ENCODE results near the gene PPP2R3B.

The PPP2R3B gene

DNA sequence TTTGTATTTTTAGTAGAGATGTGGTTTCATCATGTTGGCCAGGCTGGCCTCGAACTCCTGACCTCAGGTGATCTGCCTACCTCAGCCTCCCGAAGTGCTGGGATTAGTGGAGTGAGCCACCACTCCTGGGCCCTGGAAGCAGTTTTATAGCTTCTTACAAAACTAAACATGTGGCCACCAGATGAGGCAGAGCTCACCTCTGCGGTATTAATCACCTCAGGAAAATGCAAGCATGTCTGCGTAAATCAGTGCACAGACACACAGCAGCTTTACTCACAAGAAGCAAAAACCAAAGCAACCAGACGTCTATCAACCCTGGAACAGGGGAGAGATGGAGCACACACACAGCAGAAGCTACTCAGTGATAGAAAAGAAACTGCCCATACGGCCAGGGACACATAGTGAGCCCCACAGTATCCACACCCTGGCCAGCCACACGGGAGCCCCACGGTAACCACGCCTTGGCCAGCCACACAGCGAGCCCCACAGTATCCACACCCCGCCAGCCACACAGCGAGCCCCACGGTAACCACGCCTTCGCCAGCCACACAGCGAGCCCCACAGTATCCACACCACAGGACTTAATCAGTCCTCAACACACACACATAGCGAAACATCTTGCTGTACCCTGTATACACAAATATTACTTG is 30.2 kb downstream of the PPP2R3B start:
- Histone ChIP-seq H3K9me3 (ENCODE audit: control insufficient read depth, insufficient read depth, low read length) (peaks cover 5% of the 10 kb centered on the region; the same call in 1 of the 2 replicates), H3K27me3 (ENCODE audit: control insufficient read depth, low read length) (no peaks in the 10 kb centered on the region), H3K4me2 (ENCODE audit: low read length) (no peak overlapping the region), H3K79me2 (ENCODE audit: control insufficient read depth, low read length) (peaks cover 100% of the 10 kb centered on the region), H3K4me1 (ENCODE audit: control insufficient read depth, low read length) (no peaks in the 10 kb centered on the region), H4K20me1 (ENCODE audit: control insufficient read depth, insufficient read depth, low read depth, low read length) (peaks cover 3% of the 10 kb centered on the region; the same call in 1 of the 2 replicates), H3K4me3 (ENCODE audit: low read length) (no peak overlapping the region), H3K9me2 (replicated peaks; ENCODE audit: control insufficient read depth, low read length) (no peaks in the 10 kb centered on the region), H3F3A (ENCODE audit: control insufficient read depth, insufficient read depth) (0 out of 2 replicates have a peak, but pooled peaks cover 2% of the 10 kb centered on the region), H3K27ac (ENCODE audit: low read depth, low read length) (no peak overlapping the region), H3K36me3 (ENCODE audit: control insufficient read depth, low read length) (peaks cover 97% of the 10 kb centered on the region)
- no peak for TF ChIP-seq EZH2phosphoT487 (IDR thresholded peaks at IDR 0.05; ENCODE audit: borderline replicate concordance, low read length)
- TF ChIP-seq, protein P1, sequence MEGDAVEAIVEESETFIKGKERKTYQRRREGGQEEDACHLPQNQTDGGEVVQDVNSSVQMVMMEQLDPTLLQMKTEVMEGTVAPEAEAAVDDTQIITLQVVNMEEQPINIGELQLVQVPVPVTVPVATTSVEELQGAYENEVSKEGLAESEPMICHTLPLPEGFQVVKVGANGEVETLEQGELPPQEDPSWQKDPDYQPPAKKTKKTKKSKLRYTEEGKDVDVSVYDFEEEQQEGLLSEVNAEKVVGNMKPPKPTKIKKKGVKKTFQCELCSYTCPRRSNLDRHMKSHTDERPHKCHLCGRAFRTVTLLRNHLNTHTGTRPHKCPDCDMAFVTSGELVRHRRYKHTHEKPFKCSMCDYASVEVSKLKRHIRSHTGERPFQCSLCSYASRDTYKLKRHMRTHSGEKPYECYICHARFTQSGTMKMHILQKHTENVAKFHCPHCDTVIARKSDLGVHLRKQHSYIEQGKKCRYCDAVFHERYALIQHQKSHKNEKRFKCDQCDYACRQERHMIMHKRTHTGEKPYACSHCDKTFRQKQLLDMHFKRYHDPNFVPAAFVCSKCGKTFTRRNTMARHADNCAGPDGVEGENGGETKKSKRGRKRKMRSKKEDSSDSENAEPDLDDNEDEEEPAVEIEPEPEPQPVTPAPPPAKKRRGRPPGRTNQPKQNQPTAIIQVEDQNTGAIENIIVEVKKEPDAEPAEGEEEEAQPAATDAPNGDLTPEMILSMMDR (IDR thresholded peaks at IDR 0.05; ENCODE audit: low read depth, low read length, poor library complexity, severe bottlenecking) = no peak

DNA sequence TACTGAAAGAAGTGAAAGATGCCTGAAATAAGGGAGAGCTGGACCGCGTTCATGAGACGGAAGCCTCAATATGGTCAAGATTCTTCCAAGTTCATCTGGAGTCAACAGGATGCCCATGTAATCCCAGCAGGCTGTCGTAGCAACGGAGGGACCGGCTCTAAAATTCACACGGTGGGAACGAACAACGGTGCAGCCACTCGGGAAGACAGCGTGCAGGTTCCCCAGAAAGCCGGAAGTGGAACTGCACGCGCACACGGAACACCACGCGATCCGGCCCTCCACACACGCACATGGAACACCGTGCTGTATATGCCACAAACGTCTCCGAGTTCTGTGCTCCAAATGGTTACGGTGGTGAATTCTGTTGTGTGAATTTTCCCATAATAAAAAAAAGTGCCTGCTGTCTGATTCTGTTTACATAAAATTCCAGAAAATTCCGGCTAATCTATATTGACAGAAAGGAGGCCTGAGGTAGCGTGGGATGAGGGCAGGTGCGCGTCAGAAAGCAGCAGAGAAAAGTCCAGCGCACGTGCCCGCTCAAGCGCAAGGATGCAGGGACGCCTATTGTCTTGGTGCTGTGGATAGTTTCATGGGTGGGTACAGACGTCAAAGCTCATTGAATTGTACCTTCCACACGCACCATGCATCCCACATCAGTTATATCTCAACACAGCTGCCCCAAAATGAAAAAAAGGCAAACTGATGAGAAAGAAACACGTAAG is 31.2 kb downstream of the PPP2R3B start:
- H3K4me2 ChIP-seq (ENCODE audit: low read length) = no peak overlapping the region
- H3K27me3 ChIP-seq (ENCODE audit: control insufficient read depth, low read length) = no peaks in the 10 kb centered on the region
- no peak overlapping the region for H3K27ac ChIP-seq (ENCODE audit: low read depth, low read length)
- peaks cover 3% of the 10 kb centered on the region; the same call in 1 of the 2 replicates for H4K20me1 ChIP-seq (ENCODE audit: control insufficient read depth, insufficient read depth, low read depth, low read length)
- H3K4me3 ChIP-seq (ENCODE audit: low read length) = no peak overlapping the region
- peaks cover 100% of the 10 kb centered on the region for H3K79me2 ChIP-seq (ENCODE audit: control insufficient read depth, low read length)
- TF ChIP-seq, protein P1 (IDR thresholded peaks at IDR 0.05; ENCODE audit: low read depth, low read length, poor library complexity, severe bottlenecking) = no peak
- no peak for TF ChIP-seq EZH2phosphoT487 (IDR thresholded peaks at IDR 0.05; ENCODE audit: borderline replicate concordance, low read length)
- 0 out of 2 replicates have a peak, but pooled peaks cover 2% of the 10 kb centered on the region for H3F3A ChIP-seq (ENCODE audit: control insufficient read depth, insufficient read depth)
- no peaks in the 10 kb centered on the region for H3K9me2 ChIP-seq (replicated peaks; ENCODE audit: control insufficient read depth, low read length)
- no peaks in the 10 kb centered on the region for H3K9me3 ChIP-seq (ENCODE audit: control insufficient read depth, insufficient read depth, low read length)
- H3K4me1 ChIP-seq (ENCODE audit: control insufficient read depth, low read length) = no peaks in the 10 kb centered on the region
- peaks cover 97% of the 10 kb centered on the region for H3K36me3 ChIP-seq (ENCODE audit: control insufficient read depth, low read length)

DNA sequence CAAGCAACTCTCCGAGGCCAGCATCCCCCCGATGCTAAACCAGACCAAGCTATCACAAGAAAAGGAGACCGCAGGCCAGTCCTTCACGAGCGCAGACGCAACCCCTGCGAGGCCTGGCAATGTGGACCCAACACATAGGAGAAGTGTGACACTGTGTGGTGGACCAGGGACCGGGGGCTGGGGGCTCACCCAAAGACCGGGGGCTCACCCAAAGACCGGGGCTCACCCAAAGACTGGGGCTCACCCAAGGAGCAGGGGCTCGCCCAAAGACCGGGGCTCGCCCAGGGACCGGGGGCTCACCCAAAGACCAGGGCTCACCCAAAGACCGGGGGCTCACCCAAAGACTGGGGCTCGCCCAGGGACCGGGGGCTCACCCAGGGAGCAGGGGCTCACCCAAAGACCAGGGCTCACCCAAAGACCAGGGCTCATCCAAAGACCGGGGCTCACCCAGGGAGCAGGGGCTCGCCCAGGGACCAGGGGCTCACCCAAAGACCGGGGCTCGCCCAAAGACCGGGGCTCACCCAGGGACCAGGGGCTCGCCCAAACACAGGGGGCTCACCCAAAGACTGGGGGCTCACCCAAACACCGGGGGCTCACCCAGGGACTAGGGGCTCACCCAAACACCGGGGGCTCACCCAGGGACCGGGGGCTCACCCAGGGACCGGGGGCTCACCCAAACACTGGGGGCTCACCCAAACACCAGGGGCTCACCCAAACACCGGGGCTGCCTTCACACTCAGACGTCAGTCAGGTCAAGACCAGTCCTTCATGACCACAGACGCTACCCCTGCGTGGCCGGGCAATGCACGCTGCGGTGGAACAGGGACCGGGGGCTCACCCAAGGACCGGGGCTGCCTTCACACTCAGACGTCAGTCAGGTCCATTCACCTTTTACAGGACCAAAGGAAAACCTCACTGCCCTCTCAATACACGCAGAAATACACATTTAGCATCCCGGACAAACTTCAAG is 32.9 kb downstream of the PPP2R3B start:
- H3K9me3 ChIP-seq (ENCODE audit: control insufficient read depth, insufficient read depth, low read length) = no peaks in the 10 kb centered on the region; the same call in 1 of the 2 replicates
- H3K27ac ChIP-seq (ENCODE audit: low read depth, low read length) = no peak overlapping the region
- H3K36me3 ChIP-seq (ENCODE audit: control insufficient read depth, low read length) = peaks cover 97% of the 10 kb centered on the region
- H3K4me1 ChIP-seq (ENCODE audit: control insufficient read depth, low read length) = no peaks in the 10 kb centered on the region
- peaks cover 100% of the 10 kb centered on the region for H3K79me2 ChIP-seq (ENCODE audit: control insufficient read depth, low read length)
- H4K20me1 ChIP-seq (ENCODE audit: control insufficient read depth, insufficient read depth, low read depth, low read length) = peaks cover 3% of the 10 kb centered on the region; the same call in 1 of the 2 replicates
- no peaks in the 10 kb centered on the region for H3K9me2 ChIP-seq (replicated peaks; ENCODE audit: control insufficient read depth, low read length)
- no peak overlapping the region for H3K4me3 ChIP-seq (ENCODE audit: low read length)
- no peaks in the 10 kb centered on the region for H3K27me3 ChIP-seq (ENCODE audit: control insufficient read depth, low read length)
- no peak overlapping the region for H3K4me2 ChIP-seq (ENCODE audit: low read length)
- H3F3A ChIP-seq (ENCODE audit: control insufficient read depth, insufficient read depth) = no peaks in the 10 kb centered on the region
- no peak for TF ChIP-seq EZH2phosphoT487 (IDR thresholded peaks at IDR 0.05; ENCODE audit: borderline replicate concordance, low read length)
- TF ChIP-seq, protein P1 (IDR thresholded peaks at IDR 0.05; ENCODE audit: low read depth, low read length, poor library complexity, severe bottlenecking) = no peak

Measured in DOHH2 (cell line).